Measurements from ENCODE around the gene FAM120A. TPM values are rescaled to one million over a fixed set of nuclear protein-coding genes. Genes with fewer than 3 reads are reported as not detected.

FAM120A gene
- total RNA-seq, 1 experiment from 2014 or later, result 43.2 TPM

- Histone ChIP-seq H3K27me3 (replicated peaks; ENCODE audit: control insufficient read depth, insufficient read depth, low read length) (no peaks in the 10 kb centered on the region), H3K4me1 (no peaks in the 10 kb centered on the region), H3K4me3 (ENCODE audit: low read depth, low read length) (no peak overlapping the region), H3K9me3 (no peaks in the 10 kb centered on the region), H3K36me3 (ENCODE audit: control insufficient read depth, insufficient read depth, low read length) (peaks cover 1% of the 10 kb centered on the region; the same call in 1 of the 2 replicates)
- Mint-ChIP-seq H3K9me3 (ENCODE audit: unreplicated experiment) (no peaks in the 10 kb centered on the region), H3K27ac (ENCODE audit: unreplicated experiment) (no peak overlapping the region), H3K4me3 (ENCODE audit: unreplicated experiment) (no peak overlapping the region), H3K27me3 (ENCODE audit: insufficient read depth, unreplicated experiment) (no peaks in the 10 kb centered on the region), H3K36me3 (ENCODE audit: insufficient read depth, unreplicated experiment) (peaks cover 31% of the 10 kb centered on the region), H3K4me1 (ENCODE audit: low read depth, unreplicated experiment) (no peaks in the 10 kb centered on the region)
- TF ChIP-seq, protein P1, sequence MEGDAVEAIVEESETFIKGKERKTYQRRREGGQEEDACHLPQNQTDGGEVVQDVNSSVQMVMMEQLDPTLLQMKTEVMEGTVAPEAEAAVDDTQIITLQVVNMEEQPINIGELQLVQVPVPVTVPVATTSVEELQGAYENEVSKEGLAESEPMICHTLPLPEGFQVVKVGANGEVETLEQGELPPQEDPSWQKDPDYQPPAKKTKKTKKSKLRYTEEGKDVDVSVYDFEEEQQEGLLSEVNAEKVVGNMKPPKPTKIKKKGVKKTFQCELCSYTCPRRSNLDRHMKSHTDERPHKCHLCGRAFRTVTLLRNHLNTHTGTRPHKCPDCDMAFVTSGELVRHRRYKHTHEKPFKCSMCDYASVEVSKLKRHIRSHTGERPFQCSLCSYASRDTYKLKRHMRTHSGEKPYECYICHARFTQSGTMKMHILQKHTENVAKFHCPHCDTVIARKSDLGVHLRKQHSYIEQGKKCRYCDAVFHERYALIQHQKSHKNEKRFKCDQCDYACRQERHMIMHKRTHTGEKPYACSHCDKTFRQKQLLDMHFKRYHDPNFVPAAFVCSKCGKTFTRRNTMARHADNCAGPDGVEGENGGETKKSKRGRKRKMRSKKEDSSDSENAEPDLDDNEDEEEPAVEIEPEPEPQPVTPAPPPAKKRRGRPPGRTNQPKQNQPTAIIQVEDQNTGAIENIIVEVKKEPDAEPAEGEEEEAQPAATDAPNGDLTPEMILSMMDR (IDR thresholded peaks at IDR 0.05; ENCODE audit: insufficient read depth in 1 of 2, low read depth in 1 of 2, low read length in 1 of 2, severe bottlenecking in 1 of 2, unreplicated experiment in 1 of 2), result no peak
- ChIA-PET CTCF (no interaction called here), POLR2A (no interaction called here)
- intact Hi-C loops (cut with micrococcal nuclease; ENCODE audit: unreplicated experiment), result no loop called here
- no TSS peak for BruUV-seq (replicated peaks)
- no peak for DNase-seq
These were observed 109.5 kb downstream of the FAM120A start for GRCh38 chr9:93560991-93561390.

- no peaks in the 10 kb centered on the region for H3K4me1 Mint-ChIP-seq (ENCODE audit: low read depth, unreplicated experiment)
- H3K36me3 Mint-ChIP-seq (ENCODE audit: insufficient read depth, unreplicated experiment), result peaks cover 31% of the 10 kb centered on the region
These were observed 110.7 kb downstream of the FAM120A start for GRCh38 chr9:93562157-93562556.

GRCh38 chr9:93565089-93565488 is 113.6 kb downstream of the FAM120A start:
- TF ChIP-seq, protein P1 (IDR thresholded peaks at IDR 0.05; ENCODE audit: insufficient read depth in 1 of 2, low read depth in 1 of 2, low read length in 1 of 2, severe bottlenecking in 1 of 2, unreplicated experiment in 1 of 2), result no peak
- DNase-seq, result no peak
- Mint-ChIP-seq H3K9me3 (ENCODE audit: unreplicated experiment) (no peaks in the 10 kb centered on the region), H3K4me3 (ENCODE audit: unreplicated experiment) (no peak overlapping the region), H3K27ac (ENCODE audit: unreplicated experiment) (no peak overlapping the region), H3K27me3 (ENCODE audit: insufficient read depth, unreplicated experiment) (no peaks in the 10 kb centered on the region), H3K4me1 (ENCODE audit: low read depth, unreplicated experiment) (no peaks in the 10 kb centered on the region), H3K36me3 (ENCODE audit: insufficient read depth, unreplicated experiment) (peaks cover 31% of the 10 kb centered on the region)
- Histone ChIP-seq H3K9me3 (no peaks in the 10 kb centered on the region), H3K4me3 (ENCODE audit: low read depth, low read length) (no peak overlapping the region), H3K27me3 (replicated peaks; ENCODE audit: control insufficient read depth, insufficient read depth, low read length) (no peaks in the 10 kb centered on the region), H3K4me1 (no peaks in the 10 kb centered on the region; the same call in 1 of the 2 replicates), H3K36me3 (ENCODE audit: control insufficient read depth, insufficient read depth, low read length) (0 out of 2 replicates have a peak, but pooled peaks cover 1% of the 10 kb centered on the region)
- intact Hi-C loops (cut with micrococcal nuclease; ENCODE audit: unreplicated experiment), result no loop called here
- CTCF ChIA-PET, result no interaction called here
- BruUV-seq (replicated peaks), result no TSS peak
- POLR2A ChIA-PET, result no interaction called here

More at GRCh38 chr9:93562157-93562556, 110.7 kb downstream of the FAM120A start:
- DNase-seq, result no peak
- Mint-ChIP-seq H3K27ac (ENCODE audit: unreplicated experiment) (no peak overlapping the region), H3K9me3 (ENCODE audit: unreplicated experiment) (no peaks in the 10 kb centered on the region), H3K4me3 (ENCODE audit: unreplicated experiment) (no peak overlapping the region), H3K27me3 (ENCODE audit: insufficient read depth, unreplicated experiment) (no peaks in the 10 kb centered on the region)
- no TSS peak for BruUV-seq (replicated peaks)
- intact Hi-C loops (cut with micrococcal nuclease; ENCODE audit: unreplicated experiment), result no loop called here
- TF ChIP-seq, protein P1 (IDR thresholded peaks at IDR 0.05; ENCODE audit: insufficient read depth in 1 of 2, low read depth in 1 of 2, low read length in 1 of 2, severe bottlenecking in 1 of 2, unreplicated experiment in 1 of 2), result no peak
- Histone ChIP-seq H3K4me1 (no peaks in the 10 kb centered on the region; the same call in 1 of the 2 replicates), H3K4me3 (ENCODE audit: low read depth, low read length) (no peak overlapping the region), H3K36me3 (ENCODE audit: control insufficient read depth, insufficient read depth, low read length) (0 out of 2 replicates have a peak, but pooled peaks cover 1% of the 10 kb centered on the region), H3K9me3 (no peaks in the 10 kb centered on the region), H3K27me3 (replicated peaks; ENCODE audit: control insufficient read depth, insufficient read depth, low read length) (no peaks in the 10 kb centered on the region)
- ChIA-PET POLR2A (no interaction called here), CTCF (interaction anchor here (0.6 kb wide), 1 partner anchor 12 kb away, joined by 7 read pairs; no protein-coding TSS in a partner anchor)
